ENCODE results near the gene SPEN.
"Not testable (repeated sequence)": the region's sequence is repeated elsewhere in the genome, so short reads cannot be mapped to it uniquely, and the experiment has no call there.

SPEN gene

DNA sequence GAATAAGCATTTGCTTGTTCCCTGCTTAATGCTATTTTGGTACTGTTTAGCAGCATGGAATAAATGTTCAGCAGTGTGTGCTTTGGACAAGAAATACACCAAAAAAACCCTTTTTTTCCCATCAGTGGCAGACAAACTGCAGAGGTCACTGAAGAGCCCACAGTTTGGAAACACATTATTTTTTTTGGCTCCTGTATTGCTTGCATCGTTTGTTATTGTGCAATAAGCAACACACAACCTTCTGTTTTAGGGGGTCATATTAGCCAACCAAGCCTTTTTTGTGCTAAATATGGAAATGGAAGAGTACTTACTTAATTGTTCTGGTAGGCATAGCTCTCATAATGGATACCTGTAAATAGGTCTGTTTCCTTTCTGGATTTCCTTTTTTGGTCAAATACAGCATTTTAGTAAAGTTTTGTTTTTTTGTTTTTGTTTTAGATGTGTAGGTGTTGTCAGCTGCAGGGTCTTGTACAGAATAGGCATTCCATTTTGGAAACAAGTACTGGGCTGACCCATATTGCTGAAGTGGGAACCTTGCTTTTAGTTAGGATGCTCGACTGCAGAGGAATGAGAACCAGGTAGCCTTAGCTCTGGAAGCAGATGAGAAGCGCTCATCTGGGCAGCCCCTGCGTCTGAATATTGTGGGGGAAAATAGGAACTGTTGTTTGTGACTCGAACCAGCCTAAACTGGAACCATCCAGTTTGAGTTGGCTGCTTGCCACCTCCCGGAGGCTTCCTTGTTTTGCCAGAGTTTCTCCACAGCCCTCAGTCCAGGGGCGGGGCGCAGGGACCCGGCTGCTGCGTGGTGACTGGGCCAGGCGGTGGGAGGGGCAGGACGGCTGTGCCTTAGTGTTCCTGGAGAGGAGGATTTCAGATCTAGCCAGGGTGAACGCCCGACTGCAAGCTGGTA is 38.4 kb downstream of the SPEN start:
- TF ChIP-seq POLR2A (IDR thresholded peaks at IDR 0.05; ENCODE audit: low read depth, low read length) (0 out of 2 replicates have a peak, but pooled peaks have one; percentile 14), POLR2AphosphoS5 (IDR thresholded peaks at IDR 0.05; ENCODE audit: low read depth, low read length) (no peak)
- FAIRE-seq, result peak; percentile 24
- no peak for DNase-seq (ENCODE audit: insufficient read length)

DNA sequence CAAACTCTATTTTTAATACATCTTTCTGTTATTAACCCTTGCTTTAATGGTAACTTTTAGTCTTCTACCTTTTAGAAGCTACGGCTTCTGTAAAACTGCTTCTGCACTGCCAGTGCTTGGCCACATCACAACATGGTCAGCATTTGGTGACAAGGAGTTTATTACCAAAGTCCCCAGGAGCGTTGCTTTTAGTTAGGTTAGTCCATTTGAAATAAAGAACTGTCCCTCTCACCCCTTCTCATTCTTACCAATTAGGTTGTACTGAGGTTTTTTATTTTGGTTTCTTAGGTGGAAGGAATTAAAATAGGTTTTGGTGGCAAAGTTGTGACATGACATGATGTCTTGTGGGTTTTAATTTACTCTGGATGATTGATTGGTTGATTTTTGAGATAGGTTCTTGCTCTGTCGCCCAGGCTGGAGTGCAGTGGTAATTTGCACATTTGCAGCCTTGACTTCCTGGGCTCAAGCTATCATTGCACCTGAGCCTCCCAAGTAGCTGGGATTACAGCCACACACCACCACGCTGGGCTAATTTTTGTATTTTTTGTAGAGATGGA is 39.2 kb downstream of the SPEN start:
- DNase-seq (ENCODE audit: insufficient read length), result no peak
- TF ChIP-seq POLR2AphosphoS5 (IDR thresholded peaks at IDR 0.05; ENCODE audit: low read depth, low read length), result no peak
- TF ChIP-seq POLR2A (IDR thresholded peaks at IDR 0.05; ENCODE audit: low read depth, low read length), result no peak
- TF ChIP-seq TAF1 (IDR thresholded peaks at IDR 0.05; ENCODE audit: borderline replicate concordance, low read depth, low read length), result no peak
- no peak for FAIRE-seq

DNA sequence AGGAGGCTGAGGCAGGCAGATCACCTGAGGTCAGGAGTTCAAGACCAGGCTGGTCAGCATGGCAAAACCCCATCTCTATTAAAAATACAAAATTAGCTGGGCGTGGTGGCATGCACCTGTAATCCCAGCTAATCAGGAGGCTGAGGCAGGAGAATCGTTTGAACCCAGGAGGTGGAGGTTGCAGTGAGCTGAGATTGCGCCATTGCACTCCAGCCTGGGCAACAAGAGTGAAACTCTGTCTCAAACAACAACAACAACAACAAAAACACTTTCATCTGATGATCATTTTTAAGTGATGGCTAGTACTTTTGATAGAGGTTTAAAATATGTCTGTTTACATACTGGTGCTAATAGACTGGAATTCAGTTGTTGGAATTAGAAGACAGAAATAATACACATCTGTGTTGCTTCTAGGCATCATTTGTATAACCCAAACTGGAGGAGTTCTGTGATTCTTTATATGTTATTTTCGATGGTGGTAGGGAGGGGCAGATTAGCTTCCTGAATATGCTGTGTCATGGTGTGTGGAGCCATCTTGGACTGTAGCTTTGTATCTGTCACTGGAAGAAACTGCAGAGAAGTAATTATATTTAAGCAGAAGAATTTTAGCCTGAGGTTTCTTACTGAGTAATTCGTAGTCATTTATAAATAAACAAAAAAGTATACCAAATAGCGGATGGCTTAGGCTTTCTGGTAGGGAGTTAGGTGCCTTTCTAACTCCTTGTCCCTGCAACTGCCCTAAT is 45.5 kb downstream of the SPEN start:
- DNase-seq (ENCODE audit: insufficient read length); FAIRE-seq: not testable (repeated sequence)

DNA sequence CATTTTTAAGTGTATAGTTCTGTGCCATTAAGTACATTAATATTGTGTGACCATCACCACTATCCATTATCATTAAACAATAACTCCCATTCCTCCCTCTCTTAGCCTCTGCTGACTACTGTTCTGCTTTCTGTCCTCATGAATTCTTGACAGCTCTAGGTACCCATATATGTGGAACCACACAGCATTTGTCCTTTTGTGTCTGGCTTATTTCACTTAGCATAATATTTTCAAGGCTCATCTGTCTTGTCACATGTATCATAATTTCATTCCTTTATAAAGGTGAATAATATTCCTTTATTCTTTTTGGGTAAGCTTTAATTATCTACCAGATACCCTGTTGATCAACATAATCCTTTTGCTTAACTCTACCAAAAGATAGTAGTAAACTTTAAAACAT is 47.7 kb downstream of the SPEN start:
- FAIRE-seq, result no peak
- TF ChIP-seq POLR2A (IDR thresholded peaks at IDR 0.05; ENCODE audit: low read depth, low read length) (no peak), POLR2AphosphoS5 (IDR thresholded peaks at IDR 0.05; ENCODE audit: low read depth, low read length) (no peak), TAF1 (IDR thresholded peaks at IDR 0.05; ENCODE audit: borderline replicate concordance, low read depth, low read length) (no peak)

DNA sequence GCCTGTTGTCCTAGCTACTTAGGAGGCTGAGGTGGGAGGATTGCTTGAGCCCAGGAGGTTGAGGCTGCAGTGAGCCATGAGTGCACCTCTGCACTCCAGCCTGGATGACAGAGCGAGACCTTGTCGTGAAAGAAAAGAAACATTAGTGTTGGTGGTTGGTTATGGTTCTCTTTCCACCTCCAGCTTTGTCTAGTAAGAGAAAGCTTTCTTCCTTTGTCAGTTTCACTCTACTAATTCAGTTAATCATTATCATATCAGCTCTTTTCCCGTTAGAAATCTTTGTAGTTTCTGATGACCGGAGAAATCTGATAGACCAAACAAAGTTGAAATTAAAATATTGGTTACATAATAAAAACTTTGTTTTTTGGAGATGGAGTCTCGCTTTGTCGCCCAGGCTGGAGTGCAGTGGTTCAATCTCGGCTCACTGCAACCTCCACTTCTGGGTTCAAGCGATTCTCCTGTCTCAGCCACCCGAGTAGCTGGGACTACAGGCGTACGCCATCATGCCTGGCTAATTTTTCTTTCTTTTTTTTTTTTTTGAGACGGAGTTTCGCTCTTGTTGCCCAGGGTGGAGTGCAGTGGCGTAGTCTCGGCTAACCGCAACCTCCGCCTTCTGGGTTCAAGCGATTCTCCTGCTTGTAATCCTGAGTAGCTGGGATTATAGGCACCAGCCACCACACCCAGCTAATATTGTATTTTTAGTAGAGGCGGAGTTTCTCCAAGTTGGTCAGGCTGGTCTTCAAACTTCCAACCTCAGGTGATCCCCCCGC is 49.5 kb downstream of the SPEN start:
- FAIRE-seq; DNase-seq (ENCODE audit: insufficient read length): not testable (repeated sequence)

More for the DNA sequence above, 47.7 kb downstream of the SPEN start:
- DNase-seq (ENCODE audit: insufficient read length), result no peak

DNA sequence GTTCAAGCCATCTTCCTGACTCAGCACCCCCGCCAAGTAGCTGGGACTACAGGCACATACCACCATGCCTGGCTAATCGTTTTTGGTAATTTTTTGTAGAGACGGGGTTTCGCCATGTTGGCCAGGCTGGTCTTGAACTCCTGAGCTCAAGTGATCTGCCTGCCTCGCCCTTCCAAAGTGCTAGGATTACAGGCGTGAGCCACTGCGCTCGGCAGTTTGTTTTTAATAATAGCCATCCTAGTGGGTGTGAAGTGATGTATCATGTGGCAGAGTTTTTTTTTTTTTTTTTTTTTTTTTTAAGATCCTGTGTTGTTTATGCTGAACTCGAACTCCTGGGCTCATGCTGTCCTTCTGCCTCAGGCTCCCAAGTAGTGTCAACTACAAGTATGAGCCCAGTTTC is 51.8 kb downstream of the SPEN start:
- FAIRE-seq, result no peak
- TF ChIP-seq TAF1 (IDR thresholded peaks at IDR 0.05; ENCODE audit: borderline replicate concordance, low read depth, low read length) (no peak), POLR2A (IDR thresholded peaks at IDR 0.05; ENCODE audit: low read depth, low read length) (no peak), POLR2AphosphoS5 (IDR thresholded peaks at IDR 0.05; ENCODE audit: low read depth, low read length) (no peak)
- no peak for DNase-seq (ENCODE audit: insufficient read length)

DNA sequence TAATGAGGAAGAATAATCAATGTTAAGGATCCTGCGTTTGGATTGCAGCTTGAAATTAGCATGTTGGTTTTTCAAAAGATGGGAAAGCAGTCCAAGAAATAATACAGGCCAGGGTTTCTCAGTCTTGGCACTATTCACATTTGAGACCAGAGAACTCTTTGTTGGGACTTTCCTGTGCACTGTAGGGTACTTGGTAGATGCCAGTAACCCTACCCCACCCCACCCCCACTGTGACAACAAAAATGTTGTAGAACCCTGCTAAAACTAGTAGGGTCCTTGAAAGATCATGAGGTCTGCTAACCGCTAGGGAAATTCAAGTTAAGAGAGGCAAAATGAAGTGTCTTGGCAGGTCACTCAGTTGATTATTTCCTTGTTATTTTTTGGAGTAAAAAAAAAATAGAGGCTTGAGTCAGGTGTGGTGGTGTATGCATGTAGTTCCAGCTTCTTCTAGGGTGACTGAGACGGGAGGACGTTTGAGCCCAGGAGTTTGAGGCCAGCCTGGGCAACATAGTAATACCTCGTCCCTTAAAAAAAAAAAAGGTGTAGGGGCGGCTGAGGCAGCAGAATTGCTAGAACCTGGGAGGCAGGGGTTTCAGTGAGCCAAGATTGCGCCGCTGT is 53.3 kb downstream of the SPEN start:
- FAIRE-seq, result no peak
- TF ChIP-seq POLR2A (IDR thresholded peaks at IDR 0.05; ENCODE audit: low read depth, low read length), result no peak
- no peak for TF ChIP-seq POLR2AphosphoS5 (IDR thresholded peaks at IDR 0.05; ENCODE audit: low read depth, low read length)
- no peak for TF ChIP-seq TAF1 (IDR thresholded peaks at IDR 0.05; ENCODE audit: borderline replicate concordance, low read depth, low read length)

DNA sequence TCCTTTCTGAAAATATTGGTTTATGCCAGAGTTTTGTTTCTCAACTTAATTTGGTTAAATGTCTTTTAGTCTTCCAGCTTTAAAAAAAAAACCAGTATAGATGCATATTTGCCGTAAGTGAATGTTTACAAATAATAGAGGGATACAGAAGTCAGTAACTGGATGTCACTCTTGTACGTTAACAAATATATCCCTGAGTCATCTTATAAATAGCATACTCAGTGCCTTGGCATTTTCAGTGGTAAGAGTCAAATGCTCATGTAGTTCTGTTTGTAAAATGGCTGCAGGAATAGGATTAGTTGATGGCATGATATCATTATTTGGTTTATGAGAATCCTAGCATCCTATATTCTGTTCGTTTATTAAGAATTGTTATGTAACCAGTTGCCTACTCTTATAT is 55.4 kb downstream of the SPEN start:
- DNase-seq (ENCODE audit: insufficient read length), result no peak
- FAIRE-seq, result no peak
- TF ChIP-seq TAF1 (IDR thresholded peaks at IDR 0.05; ENCODE audit: borderline replicate concordance, low read depth, low read length) (no peak), POLR2A (IDR thresholded peaks at IDR 0.05; ENCODE audit: low read depth, low read length) (no peak), POLR2AphosphoS5 (IDR thresholded peaks at IDR 0.05; ENCODE audit: low read depth, low read length) (no peak)

More for the DNA sequence above, 53.3 kb downstream of the SPEN start:
- DNase-seq (ENCODE audit: insufficient read length), result no peak

DNA sequence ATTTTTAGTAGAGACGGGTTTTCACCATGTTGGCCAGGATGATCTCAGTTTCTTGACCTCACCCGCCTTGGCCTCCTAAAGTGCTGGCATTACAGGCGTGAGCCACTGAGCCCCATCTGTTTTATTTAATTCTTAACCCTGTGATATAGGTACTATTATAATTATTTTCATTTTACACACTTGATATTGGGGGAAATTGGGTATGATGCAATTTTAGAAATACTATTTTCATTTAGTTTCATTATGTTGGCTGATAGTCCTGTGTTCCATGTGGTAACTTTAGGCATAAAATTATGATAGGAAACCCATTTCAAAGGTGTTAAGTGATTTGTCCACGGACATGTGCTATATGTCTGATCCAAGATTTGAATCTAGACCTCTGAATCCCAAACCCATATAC is 61.1 kb downstream of the SPEN start:
- DNase-seq (ENCODE audit: insufficient read length) (no peak), FAIRE-seq (no peak)
- no peak for TF ChIP-seq POLR2A (IDR thresholded peaks at IDR 0.05; ENCODE audit: low read depth, low read length)
- no peak for TF ChIP-seq TAF1 (IDR thresholded peaks at IDR 0.05; ENCODE audit: borderline replicate concordance, low read depth, low read length)
- TF ChIP-seq POLR2AphosphoS5 (IDR thresholded peaks at IDR 0.05; ENCODE audit: low read depth, low read length), result no peak

DNA sequence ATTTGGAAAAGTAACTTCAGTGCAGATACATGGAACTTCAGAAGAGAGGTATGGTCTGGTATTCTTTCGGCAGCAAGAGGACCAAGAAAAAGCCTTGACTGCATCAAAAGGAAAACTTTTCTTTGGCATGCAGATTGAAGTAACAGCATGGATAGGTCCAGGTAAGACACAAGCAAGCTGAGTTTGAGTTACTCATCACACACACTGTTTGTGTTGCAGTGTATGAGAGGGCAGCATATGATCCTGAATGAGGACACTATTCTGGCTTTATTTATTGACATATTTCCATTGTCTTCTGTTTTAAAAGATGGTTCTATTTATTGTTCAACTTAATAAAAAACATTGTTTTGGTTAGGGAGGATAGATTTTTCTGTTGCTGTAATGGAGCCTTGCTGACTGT is 63.6 kb downstream of the SPEN start:
- DNase-seq (ENCODE audit: insufficient read length) (no peak), FAIRE-seq (no peak)
- TF ChIP-seq POLR2A (IDR thresholded peaks at IDR 0.05; ENCODE audit: low read depth, low read length), result no peak
- TF ChIP-seq TAF1 (IDR thresholded peaks at IDR 0.05; ENCODE audit: borderline replicate concordance, low read depth, low read length), result no peak
- TF ChIP-seq POLR2AphosphoS5 (IDR thresholded peaks at IDR 0.05; ENCODE audit: low read depth, low read length), result no peak

DNA sequence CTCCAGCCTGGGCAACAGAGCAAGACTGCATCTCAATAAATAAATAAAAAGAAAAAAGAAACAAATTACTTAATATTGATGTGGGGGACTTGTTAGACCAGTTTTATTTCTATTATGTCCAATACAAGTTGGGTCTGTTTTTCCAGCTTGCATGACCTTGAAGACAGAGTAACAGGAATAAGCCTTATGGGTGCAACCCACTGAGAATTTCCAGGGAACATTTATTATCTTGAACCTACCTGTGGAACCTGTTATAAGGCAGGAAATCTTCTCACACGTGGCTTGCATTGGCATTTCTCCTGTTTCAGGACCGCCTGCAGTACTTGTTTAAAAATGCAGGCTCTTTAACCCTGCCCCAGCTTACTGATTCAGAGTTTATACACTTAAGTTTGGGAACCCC is 64.4 kb downstream of the SPEN start:
- FAIRE-seq (no peak), DNase-seq (ENCODE audit: insufficient read length) (no peak)
- TF ChIP-seq POLR2AphosphoS5 (IDR thresholded peaks at IDR 0.05; ENCODE audit: low read depth, low read length) (no peak), TAF1 (IDR thresholded peaks at IDR 0.05; ENCODE audit: borderline replicate concordance, low read depth, low read length) (no peak), POLR2A (IDR thresholded peaks at IDR 0.05; ENCODE audit: low read depth, low read length) (no peak)

DNA sequence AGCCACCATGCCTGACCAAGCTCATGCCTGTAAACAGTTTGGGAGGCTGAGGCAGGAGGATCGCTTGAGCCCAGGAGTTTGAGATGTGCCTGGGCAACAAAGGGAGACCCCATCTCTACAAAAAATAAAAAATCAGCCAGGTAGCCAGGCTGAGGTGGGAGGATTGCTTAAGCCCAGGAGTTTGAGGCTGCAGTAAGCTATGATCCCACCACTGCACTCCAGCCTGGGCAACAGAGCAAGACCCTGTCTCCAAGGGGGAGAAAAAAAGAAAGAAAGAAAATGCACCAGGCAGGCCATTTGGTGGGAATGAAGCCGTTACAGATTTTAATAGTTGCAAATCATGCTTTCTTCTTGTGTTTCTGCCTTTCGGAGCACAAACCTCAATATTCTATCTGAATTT is 66.1 kb downstream of the SPEN start:
- not testable (repeated sequence) for FAIRE-seq; DNase-seq (ENCODE audit: insufficient read length)
